NOMO-1 (cell line): ENCODE data around the gene NEURL1.
"Not testable (repeated sequence)": the region's sequence is repeated elsewhere in the genome, so short reads cannot be mapped to it uniquely, and the experiment has no call there.

ENCODE experiments used
- DNase-seq, 2 experiments: peaks; one replicate each; lab custom pipeline; 2025; ENCODE audit not compliant: unreplicated experiment in 2 of 2; lab: John Stamatoyannopoulos, UW

Gene NEURL1

DNA sequence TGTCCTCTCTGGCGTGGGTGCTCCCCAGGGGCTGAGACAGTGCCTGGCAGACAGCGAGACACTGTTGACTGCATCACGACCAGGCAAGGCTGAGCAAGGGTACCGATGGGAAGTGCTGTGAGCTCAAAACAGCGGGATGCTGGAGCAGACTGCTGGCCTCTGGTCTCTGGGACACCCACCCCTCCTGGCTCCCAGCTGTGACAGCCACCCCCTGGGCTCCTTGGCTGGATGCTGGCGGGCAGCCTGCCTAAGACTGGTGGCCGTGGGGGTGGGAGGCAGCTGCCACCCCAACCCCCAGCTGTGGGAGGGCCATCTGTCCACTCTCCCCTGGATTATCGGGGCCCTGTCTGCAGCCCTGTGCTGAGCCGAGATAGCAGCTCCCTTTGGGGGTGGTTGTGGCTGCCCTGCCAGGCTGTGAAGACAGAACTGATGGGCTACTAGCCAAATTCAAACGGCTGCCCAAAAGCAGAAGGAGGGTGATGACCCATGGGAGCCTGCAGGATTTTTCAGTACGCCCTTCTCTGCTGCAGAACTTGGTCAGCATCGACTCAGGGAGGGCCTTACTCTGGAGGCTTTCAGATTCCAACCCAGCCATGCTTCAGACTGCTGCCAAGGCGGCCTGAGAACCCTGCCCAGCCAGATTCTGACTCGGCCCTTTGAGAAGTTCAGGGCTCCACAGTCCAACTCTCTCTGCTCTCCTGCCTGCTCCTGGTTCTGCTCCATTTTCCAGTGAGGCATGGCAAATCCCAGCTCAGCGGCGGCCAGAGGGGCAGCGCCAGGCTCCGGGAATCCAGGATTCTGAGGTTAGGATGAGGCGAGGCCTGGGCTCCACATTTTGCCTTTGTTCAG, 125.3 kb downstream of the NEURL1 start:
- no peak for DNase-seq

DNA sequence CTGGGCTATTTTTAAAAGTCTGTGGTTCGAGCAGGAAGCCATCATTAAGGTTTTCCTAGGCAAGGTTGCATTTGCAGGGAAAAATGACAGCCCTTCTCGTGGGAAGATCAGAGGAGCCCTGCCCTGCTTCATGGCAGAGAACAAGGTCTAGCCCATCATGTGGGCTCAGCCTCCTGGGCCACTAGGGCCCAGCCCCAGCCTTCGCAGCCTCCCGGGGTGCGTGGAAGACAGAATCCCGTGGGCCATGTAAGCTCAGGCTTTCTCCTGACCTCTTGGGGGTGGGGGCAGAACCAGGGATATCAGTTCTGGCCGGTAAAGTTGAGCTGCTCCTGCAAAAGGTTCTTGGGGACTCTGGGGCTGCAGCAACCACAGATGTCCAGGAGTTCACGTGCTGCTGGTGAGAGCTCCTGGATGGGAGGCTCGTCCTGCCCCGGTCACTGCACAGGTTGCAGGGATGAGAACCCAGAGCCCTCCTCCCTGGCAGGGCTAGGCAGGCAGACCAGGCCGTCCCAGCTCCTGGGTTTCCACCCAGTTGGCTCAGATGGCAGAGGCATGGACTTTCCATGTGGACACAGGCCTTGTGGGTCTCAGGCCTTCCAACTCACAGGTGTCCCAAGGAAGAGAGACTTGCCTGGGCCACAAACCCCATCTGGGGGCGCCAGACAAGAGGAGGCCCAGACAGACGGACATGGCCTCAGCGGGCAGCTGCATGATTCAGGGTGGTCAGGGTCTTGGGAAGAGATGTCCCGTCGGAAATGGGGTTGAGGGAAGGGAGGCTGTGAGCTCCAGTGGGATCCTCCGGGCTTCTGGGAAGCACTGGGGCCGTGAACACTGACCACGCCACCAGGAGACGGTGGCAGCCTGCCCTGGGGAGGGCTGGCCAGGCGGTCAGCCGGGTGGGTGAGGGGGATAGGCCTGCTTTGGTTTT, 126.2 kb downstream of the NEURL1 start:
- DNase-seq, result no peak

DNA sequence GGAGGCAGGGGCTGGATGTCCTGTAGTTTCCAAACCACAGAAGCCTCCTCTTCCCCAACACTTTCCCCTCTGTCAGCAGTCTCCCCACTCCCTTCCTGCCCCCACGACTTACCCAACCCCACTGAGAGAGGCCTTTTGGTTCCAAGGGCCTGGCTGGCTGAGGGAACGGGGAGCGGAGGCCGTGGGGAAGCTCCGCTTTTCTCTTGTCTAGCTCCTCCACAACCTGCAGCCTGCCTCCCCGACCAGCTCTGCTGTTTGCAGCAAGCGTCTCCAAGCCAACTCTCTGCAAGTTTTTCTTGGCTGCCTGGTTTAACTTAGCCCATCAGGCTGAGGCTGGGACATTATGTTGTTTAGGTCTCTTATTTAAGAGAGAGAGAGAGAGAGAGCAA, 126.8 kb downstream of the NEURL1 start:
- DNase-seq, result no peak

DNA sequence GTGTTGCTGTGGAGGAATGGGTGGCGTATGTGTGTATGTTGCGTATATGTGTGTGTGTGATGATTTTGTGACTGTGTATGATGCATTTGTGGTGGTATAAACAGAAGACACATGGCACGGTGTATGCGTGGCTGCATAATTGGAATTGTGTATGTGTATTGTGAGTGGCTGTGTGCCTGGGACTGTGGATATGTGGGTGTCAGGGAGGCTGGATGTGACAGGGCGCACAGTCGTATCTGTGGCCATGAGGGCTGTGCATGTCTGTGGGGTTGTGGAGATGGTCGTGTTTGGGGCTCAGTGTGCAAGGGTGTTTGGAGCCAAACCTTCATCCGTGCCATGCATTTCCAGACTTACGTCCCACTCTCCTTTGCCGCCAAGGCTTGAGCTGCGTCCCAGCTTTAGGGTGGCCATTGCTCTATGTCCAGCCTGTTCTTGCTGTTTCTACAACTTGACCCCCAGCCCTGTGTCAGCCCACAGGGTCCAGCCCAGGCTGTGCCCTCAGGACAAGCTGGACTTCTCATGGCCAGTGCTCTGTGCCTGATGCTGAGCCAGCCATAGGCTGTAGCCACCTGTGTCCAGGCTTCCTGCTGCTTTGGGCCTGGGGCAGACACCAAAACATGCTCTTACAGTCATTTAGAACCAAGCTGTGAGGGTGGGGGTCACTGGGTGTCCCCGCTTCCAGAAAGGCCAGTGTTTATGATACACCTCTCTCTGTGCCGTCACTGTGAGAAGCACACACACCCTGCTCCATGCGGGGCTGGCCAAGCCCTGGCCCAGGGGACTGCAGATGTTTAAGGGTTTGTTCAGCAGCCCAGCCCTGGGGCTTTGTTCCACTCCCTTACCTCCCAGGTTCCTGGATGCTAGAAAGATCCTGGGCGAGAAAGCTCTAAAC, 127.6 kb downstream of the NEURL1 start:
- DNase-seq, result no peak

DNA sequence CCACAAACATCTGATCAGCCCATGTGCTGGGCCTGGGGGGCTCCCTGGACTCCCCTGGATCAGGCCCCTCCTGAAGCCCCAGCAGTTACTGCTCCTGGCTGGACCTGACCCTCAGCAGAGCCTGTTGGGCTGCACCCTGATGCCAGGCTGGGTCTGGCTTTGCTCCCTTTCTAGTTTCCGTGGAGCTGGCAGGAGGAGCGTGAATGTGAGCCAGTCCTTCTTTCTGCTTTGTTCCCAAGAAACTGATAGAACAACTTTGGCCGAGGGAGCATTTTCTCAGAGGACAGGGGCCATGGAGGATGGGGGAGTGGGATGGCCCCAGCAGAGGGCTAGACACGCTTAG, 128.2 kb downstream of the NEURL1 start:
- no peak for DNase-seq

DNA sequence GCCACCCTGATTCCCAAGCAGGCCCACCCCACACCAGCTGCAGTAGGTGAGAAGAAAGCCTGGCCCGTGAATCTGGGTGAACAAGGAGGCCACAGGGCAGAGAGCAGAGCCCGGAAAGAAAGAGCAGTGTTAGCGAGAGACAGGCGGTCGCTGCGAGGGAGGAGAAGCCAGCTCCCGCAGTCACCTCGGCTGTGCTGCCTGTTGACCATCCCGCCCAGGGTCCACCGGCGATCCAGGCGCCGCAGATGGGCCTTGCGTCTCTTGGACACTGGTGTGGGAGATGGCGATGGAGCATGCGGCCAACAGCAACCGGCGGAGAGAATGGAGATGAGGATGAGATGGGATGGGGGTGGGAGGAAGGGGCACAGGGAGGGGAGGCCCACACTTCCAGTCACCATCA, 128.8 kb downstream of the NEURL1 start:
- no peak for DNase-seq

DNA sequence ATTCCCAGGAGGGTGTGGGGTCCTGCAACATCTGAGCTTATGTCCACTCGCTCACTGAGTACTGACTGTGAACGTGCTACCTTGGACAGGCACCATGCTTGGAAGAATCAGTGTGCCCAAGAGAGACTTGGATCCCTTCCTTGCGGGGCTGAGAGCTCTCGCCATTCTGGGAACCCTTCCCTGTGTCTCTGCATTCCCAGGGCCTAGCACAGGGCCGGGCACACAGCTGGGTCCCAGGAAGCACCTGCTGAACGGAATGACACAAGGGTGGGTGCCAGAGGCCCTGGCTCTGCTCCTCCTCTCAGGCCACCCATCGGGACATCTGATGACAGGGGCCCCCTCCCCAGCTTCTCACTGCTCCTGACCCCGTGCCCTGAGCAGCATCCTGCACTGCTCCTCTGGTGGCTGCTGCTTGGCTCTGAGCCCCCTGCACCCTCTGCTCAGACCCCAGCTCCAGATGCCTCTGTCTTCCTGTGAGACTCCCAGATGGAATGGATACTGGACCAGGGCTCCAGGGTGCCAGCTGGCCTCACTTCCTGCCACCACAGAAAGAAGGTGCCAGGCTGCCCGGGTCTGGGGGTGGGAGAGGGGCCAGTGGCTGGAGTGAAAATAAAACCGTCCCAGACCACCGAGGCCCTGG, 129.6 kb downstream of the NEURL1 start:
- DNase-seq, result no peak

DNA sequence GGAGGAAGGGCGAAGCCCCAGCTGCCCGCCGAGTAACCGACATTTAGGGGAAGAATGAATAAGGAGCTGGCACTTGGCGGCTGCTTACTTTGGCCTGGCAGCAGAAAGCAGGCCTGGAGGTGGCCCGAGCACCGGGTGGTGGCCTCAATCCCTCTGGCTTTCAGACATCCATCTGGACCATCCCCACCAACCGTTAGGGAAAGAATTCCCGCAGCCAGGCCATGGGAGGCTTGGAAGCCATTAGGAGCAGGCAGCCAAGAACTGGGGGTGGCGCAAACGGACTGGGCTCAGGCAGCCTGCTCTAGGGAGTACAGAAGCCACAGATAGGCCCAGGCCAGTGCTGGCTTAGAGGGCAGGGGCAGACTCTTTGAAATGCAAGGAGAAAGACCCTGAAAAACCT, 132.7 kb downstream of the NEURL1 start:
- no peak for DNase-seq

DNA sequence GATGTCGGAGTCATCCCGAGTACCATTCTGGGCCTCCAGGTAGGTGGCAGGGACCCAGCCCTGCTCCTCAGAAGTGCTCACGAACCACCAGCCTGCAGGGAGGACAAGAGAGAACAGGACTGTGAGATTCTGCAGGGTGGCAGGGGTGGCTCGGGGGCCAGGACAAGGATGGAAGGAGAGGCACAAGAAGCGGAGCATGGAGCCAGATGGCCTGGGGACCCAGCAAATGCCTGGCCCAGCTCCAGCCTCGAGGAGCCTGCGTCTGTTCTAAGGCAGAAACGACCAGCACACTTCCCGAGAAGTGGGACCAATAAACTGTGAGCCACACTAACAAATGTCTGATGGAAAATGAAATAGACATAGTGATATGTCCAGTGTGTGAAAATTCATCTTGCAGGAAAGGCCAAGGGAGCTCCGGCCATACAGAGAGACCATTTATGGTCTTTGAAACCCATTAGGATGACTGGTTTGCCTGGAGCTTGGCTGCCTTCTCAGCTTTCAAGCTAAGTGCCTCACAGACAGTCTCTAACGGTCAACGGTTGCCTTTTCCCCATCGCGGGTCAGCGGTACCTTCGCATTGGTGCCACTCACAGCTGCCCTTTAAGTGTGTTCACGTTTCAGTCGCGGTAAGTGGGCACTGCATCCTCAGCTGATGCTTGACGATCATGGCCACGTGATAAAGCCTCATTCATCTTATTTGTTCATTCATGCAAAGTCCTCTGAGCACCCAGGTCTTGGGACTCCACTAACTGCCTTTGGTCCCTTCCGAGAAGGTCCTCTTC, 133.8 kb downstream of the NEURL1 start:
- DNase-seq, result no peak

DNA sequence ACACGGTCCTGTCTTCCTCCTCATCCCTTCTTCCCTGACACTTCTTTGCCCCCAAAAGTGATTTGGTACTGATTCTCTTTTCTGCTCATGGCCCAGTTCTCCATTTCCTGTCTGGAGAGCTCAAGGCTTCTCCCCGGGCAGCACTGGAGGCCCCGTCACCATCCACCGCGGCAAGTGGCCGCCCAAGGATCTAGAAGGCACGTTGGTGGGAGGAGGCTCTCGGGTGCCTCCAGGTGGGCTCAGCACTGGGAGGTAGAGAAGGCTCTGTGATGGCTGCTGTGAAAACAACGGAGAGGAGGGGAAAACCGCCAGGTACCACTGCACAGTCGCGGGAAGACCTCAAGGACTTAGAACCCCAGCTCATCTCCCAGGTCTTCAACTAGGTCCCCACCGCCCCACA, 134.4 kb downstream of the NEURL1 start:
- no peak for DNase-seq

DNA sequence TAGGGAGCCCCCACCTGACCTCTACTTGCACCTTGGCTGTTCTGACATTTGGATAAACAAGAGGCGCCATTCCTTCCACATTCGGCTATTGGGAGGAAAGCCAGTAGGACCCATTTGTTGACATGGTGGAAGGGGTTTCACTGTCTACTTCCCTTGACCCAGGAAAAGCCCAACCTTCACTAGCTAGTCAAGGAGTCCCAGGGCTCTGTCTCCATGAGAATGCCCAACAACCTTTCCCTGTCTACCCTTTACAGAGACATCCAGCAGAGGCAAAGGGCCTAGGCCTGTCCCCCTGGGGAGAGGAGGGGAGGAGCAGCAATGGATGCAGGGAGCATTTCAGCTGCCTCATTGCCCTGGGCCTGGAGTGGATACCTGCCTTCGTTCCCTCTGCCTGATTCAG, 136.1 kb downstream of the NEURL1 start:
- DNase-seq, result no peak

DNA sequence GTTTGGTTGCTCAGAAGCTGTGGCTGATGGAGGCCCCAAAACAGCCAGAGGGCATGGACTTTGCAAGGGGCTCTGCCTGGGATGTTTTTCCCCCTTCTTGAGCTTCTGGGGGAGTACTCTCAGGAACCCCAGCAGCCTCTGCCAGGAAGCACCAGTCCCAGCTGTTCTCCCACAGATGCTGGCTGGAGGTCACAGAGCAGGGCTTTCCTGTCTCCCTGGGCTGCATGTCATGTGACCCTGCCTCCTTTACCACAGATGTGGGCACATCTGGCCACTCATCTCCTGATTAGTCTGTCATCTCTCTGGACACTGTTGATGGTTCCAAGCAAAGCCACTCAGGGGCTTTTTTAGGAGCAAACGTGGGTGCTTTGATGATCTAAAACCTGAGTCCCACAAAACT, 136.7 kb downstream of the NEURL1 start:
- DNase-seq, result no peak

DNA sequence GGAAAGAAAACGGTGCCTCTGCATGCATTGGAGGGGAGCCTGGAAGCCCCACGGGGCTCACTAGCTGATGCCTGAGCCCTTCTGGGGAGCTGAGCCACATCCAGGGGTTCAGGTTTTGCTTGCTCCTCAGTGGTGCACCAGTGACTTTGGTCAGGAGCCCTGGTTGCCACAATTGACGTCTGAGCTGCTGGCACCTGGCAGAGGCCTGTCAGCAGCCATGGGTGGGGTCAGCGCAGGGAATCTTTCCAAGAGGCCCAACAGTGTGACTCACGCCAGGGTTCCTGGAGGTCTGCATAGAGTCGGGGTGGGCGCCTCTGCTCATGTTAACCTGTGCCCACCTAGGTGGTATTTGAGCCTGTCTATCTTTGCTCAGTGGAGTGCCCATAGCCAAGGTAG, 138.7 kb downstream of the NEURL1 start:
- DNase-seq, result no peak

DNA sequence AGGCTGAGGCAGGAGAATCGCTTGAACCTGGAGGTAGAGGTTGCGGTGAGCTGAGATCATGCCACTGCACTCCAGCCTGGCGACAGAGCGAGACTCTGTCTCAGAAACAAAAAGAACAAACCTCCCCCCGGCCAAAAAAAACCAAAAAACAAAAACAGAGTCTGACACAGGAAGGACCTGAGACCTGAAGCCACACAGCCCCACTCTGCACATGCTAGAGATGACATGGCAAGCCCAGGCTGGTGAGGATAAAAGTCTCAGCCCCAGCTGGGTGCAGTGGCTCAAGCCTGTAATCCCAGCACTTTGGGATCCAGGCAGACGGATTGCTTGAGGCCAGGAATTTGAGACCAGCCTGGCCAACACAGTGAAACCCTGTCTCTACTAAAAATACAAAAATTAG, 139.4 kb downstream of the NEURL1 start:
- not testable (repeated sequence) for DNase-seq

DNA sequence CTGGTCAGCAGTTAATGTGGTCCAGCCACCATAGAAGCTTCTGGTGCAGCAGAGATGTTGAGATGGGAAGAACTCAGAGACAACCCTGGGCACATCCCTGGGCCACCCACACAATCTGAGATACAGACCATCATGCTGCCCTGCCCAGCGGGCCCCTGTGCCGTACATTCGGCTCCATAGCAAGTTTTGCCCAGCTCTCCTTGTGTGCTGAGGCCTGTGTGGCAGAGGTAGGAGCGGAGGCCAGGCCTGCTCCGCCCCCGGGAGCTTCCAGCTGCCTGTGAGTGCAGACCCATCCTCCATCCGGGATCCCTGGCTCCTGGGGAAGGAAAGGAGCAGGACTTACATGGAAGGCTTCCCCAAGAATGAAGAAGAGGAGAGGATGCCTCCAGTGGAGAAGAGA, 140.3 kb downstream of the NEURL1 start:
- no peak for DNase-seq

DNA sequence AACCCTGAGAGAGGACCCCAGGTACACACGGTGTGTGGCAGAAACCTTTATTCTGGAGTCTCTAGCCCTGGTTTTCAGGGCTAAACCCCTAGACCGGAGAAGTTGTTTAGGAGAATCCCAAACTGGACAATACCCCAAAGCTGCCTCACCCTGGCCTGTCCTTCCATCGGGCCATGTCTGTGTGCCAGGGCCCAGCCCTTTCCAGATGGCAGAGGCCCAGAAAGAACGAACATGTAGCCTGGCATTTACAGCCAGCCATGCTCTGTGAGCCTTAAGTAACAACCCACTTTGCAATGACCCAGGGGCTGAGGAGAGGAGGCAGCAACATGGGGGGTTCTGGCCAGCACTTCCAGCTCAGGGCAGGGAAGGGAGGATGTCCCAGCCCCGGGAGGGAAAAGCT, 142.1 kb downstream of the NEURL1 start:
- DNase-seq, result no peak

DNA sequence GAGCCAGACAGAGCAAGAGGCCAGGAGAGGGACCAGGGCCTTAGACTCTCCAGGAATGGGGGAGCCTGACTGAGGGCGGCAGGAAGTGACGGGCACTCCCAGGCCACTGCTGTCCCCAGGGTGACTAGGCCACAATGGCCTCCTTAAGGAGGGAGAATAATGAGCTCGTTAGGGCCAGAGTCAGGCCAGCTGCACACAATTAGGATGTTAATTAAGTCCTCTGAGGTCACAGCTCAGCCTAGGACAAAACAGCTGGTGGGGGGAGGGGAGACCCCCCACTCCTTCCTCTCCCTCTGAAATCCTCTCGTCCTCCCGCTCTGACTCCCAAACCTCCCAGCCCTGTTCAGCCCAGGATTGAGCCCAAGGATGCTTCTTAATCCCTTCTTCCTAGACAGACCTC, 143.0 kb downstream of the NEURL1 start:
- no peak for DNase-seq

DNA sequence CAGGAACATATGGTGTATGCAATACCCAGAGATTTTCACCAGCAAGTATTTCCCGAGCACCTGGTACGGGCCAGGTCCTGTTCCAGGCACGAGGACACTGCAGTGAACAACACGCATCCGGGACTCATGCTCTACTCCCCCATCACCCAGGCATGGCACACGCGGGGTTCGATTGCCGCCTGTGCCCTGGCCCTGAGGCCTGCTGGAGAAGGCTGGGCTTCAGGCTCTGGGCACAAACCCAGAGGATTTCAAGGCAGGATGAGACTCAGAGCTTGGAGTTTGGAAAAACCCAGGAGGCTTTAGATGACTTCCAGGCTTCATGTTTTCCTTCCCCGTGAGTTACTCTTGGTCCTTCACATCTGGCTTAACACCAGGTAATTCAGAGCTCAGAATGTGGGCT, 143.5 kb downstream of the NEURL1 start:
- no peak for DNase-seq

DNA sequence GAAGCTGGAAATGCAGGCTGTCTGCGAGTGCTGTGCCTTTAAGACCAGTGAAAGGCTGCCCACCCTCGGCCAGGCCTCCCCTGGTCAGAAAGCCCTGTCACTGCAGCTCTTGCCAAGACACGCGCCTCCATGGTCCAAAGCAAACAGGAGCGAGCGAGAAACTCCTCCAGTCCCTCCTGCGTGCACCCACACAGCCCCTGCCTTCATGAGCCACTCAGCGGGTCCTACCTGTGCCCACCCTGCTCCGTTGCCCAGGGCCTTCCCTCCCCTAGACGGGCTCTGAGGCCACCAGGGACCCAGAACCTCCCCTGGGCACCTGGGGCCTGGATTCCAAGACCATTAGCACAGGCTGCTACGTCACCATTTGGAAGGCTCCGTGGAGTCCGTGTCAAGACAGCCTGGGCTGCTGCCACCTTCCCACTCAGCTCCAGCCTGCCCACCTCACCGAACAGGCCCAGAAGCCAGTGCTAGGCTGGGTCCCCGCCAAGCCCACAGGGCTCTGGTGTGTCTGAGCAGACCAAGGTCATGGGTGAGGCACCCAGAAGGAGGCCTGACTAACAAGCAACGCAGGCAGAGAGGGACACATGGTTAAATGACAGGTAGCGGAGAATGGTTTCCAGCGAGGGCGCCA, 144.5 kb downstream of the NEURL1 start:
- DNase-seq, result no peak
